ENCODE data around the gene NBEA. TPM values are rescaled to one million over a fixed set of nuclear protein-coding genes. Genes with fewer than 3 reads are reported as not detected.

Gene NBEA
- total RNA-seq, 1 experiment from 2014 or later = 0.54 TPM

DNA sequence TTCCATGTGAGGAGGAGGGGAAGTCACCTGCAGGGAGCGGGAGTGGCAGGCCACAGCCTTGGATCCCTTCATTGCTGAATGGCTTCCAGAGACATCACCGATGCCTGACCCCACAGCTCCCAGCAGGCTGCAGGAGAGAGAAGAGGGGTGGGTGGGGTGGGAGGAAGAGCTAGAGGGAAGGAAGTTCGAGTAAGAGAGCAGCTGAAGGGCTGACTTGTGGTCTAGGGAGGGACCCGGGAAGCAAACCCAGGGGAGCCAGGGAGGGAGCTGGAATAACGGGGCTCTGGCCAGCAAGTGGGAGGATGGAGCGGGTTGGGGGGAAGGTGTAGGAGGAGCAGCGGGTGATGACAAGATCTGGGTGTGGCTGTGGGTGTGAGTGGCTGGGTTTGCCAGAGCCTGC is 764.2 kb downstream of the NBEA start:
- Mint-ChIP-seq H3K36me3 (ENCODE audit: insufficient read depth, unreplicated experiment) (no peaks in the 10 kb centered on the region), H3K9me3 (ENCODE audit: unreplicated experiment) (peaks cover 17% of the 10 kb centered on the region), H3K27ac (ENCODE audit: unreplicated experiment) (no peak overlapping the region), H3K4me3 (ENCODE audit: unreplicated experiment) (no peak overlapping the region), H3K27me3 (ENCODE audit: insufficient read depth, unreplicated experiment) (no peaks in the 10 kb centered on the region), H3K4me1 (ENCODE audit: low read depth, unreplicated experiment) (no peaks in the 10 kb centered on the region)
- intact Hi-C loops (cut with micrococcal nuclease; ENCODE audit: unreplicated experiment) = no loop called here
- no peak for TF ChIP-seq CTCF (IDR thresholded peaks at IDR 0.05; ENCODE audit: insufficient read depth in 1 of 2, low read depth in 1 of 2, low read length in 1 of 2, severe bottlenecking in 1 of 2, unreplicated experiment in 1 of 2)
- CTCF ChIA-PET = no interaction called here
- H3K36me3 ChIP-seq (ENCODE audit: control insufficient read depth, insufficient read depth, low read length) = no peaks in the 10 kb centered on the region
- no peak overlapping the region for H3K4me3 ChIP-seq (ENCODE audit: low read depth, low read length)
- no peak for DNase-seq
- no TSS peak for BruUV-seq (replicated peaks)
- no peaks in the 10 kb centered on the region for H3K4me1 ChIP-seq
- POLR2A ChIA-PET = no interaction called here
- H3K9me3 ChIP-seq = no peaks in the 10 kb centered on the region
- H3K27me3 ChIP-seq (replicated peaks; ENCODE audit: control insufficient read depth, insufficient read depth, low read length) = no peaks in the 10 kb centered on the region

DNA sequence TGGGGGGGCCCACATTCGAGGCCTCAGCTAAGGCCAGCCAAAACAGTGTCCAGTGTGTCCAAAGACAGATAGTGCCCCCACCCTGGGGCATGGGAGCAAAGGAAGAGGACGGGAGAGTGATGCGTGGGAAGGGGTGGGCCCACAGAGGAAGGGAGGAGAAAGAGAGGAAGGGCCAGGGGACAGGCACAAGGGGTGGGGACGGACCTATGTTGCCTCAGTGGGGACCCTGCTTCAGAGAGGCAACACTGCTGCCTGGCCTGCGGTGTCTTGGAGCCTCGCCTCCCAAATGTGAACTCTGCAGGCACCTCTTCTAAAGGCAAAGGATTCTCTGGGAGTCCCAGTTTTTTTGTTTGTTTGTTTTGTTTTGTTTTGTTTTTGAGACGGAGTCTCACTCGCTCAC is 764.7 kb downstream of the NBEA start:
- TF ChIP-seq CTCF (IDR thresholded peaks at IDR 0.05; ENCODE audit: insufficient read depth in 1 of 2, low read depth in 1 of 2, low read length in 1 of 2, severe bottlenecking in 1 of 2, unreplicated experiment in 1 of 2) = no peak
- Mint-ChIP-seq H3K4me1 (ENCODE audit: low read depth, unreplicated experiment) (no peaks in the 10 kb centered on the region), H3K36me3 (ENCODE audit: insufficient read depth, unreplicated experiment) (no peaks in the 10 kb centered on the region), H3K27ac (ENCODE audit: unreplicated experiment) (no peak overlapping the region), H3K9me3 (ENCODE audit: unreplicated experiment) (peaks cover 17% of the 10 kb centered on the region), H3K4me3 (ENCODE audit: unreplicated experiment) (no peak overlapping the region), H3K27me3 (ENCODE audit: insufficient read depth, unreplicated experiment) (no peaks in the 10 kb centered on the region)
- intact Hi-C loops (cut with micrococcal nuclease; ENCODE audit: unreplicated experiment) = no loop called here
- no peaks in the 10 kb centered on the region for H3K27me3 ChIP-seq (replicated peaks; ENCODE audit: control insufficient read depth, insufficient read depth, low read length)
- CTCF ChIA-PET = no interaction called here
- no peaks in the 10 kb centered on the region for H3K4me1 ChIP-seq
- H3K36me3 ChIP-seq (ENCODE audit: control insufficient read depth, insufficient read depth, low read length) = no peaks in the 10 kb centered on the region
- no peak overlapping the region for H3K4me3 ChIP-seq (ENCODE audit: low read depth, low read length)
- no peak for DNase-seq
- no TSS peak for BruUV-seq (replicated peaks)
- POLR2A ChIA-PET = no interaction called here
- no peaks in the 10 kb centered on the region for H3K9me3 ChIP-seq

DNA sequence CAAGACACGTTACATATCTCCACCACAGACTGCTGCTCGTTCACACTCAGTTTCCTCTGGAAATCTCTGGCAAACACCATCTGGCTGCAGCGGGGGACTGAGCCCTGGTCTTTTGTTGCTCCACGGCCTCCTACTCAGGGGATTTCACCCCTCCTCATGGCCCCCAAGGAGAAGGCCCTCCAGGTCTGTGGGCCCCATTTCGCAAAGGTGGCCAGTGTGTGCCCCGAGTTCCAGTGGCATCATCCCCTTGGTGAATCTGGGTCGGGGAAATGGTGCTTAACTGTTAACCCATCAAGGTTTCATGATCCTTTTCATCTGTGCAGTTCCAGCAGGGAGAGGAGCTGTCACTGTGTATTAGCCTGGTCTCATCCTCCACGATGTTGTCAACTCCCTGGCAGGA is 769.8 kb downstream of the NBEA start:
- CTCF ChIA-PET = no interaction called here
- BruUV-seq (replicated peaks) = no TSS peak
- Mint-ChIP-seq H3K27ac (ENCODE audit: unreplicated experiment) (no peak overlapping the region), H3K4me1 (ENCODE audit: low read depth, unreplicated experiment) (peaks cover 4% of the 10 kb centered on the region), H3K27me3 (ENCODE audit: insufficient read depth, unreplicated experiment) (no peaks in the 10 kb centered on the region), H3K36me3 (ENCODE audit: insufficient read depth, unreplicated experiment) (no peaks in the 10 kb centered on the region), H3K4me3 (ENCODE audit: unreplicated experiment) (no peak overlapping the region), H3K9me3 (ENCODE audit: unreplicated experiment) (no peaks in the 10 kb centered on the region)
- TF ChIP-seq CTCF (IDR thresholded peaks at IDR 0.05; ENCODE audit: insufficient read depth in 1 of 2, low read depth in 1 of 2, low read length in 1 of 2, severe bottlenecking in 1 of 2, unreplicated experiment in 1 of 2) = no peak
- no peaks in the 10 kb centered on the region for H3K36me3 ChIP-seq (ENCODE audit: control insufficient read depth, insufficient read depth, low read length)
- intact Hi-C loops (cut with micrococcal nuclease; ENCODE audit: unreplicated experiment) = no loop called here
- no peaks in the 10 kb centered on the region for H3K27me3 ChIP-seq (replicated peaks; ENCODE audit: control insufficient read depth, insufficient read depth, low read length)
- no peaks in the 10 kb centered on the region for H3K4me1 ChIP-seq
- no peak for DNase-seq
- no peaks in the 10 kb centered on the region for H3K9me3 ChIP-seq
- POLR2A ChIA-PET = no interaction called here
- H3K4me3 ChIP-seq (ENCODE audit: low read depth, low read length) = no peak overlapping the region
